HepG2 (cell line): ENCODE measurements around the gene PHF2. TPM values are rescaled to one million over a fixed set of nuclear protein-coding genes. Genes with fewer than 3 reads are reported as not detected.

ENCODE experiments used
- ARID5B ChIP-seq: IDR thresholded peaks from 2 replicates; pipeline ENCODE4 v1.4.0; 2020; ENCODE audit warnings: mild to moderate bottlenecking, missing genetic modification reagents
- ASH2L ChIP-seq: fragments of 300-600, 200-600 bp; sonication (generic); IDR thresholded peaks from 2 replicates; pipeline ENCODE4 v1.7.0; 2017; ENCODE audit warnings: low read depth, mild to moderate bottlenecking, moderate library complexity, mixed read lengths, low read length; ENCODE audit not compliant: insufficient read length
- BATF2 ChIP-seq: sonication (generic); formaldehyde crosslinking; IDR thresholded peaks from 2 replicates; pipeline ENCODE4 v1.8.0; 2022; ENCODE audit warnings: mild to moderate bottlenecking, missing genetic modification reagents, moderate library complexity
- BRF2 ChIP-seq: sonication (generic); formaldehyde crosslinking; IDR thresholded peaks from 2 replicates; pipeline ENCODE4 v1.8.1; 2022; ENCODE audit warnings: mild to moderate bottlenecking, missing genetic modification reagents
- CEBPG ChIP-seq: IDR thresholded peaks from 2 replicates; pipeline ENCODE4 v1.6.1; 2016
- CERS6 ChIP-seq: sonication (generic); formaldehyde crosslinking; IDR thresholded peaks from 2 replicates; pipeline ENCODE4 v1.5.0; 2020; ENCODE audit warnings: missing genetic modification reagents
- CHD4 ChIP-seq: fragments of 200-600 bp; sonication (generic); IDR thresholded peaks from 2 replicates; pipeline ENCODE4 v1.7.0; 2017; ENCODE audit warnings: mild to moderate bottlenecking, low read length, borderline replicate concordance
- EP300 ChIP-seq, 3 experiments: sonication (generic) in 1 of 3; formaldehyde crosslinking in 1 of 3; IDR thresholded peaks; 2 replicates each; pipeline versions ENCODE4 v1.5.1 to v1.6.1; 2011 to 2020; ENCODE audit warnings: low read depth in 2 of 3, low read length in 2 of 3, borderline replicate concordance in 1 of 3, improper control_type of control experiment in 1 of 3, mild to moderate bottlenecking in 1 of 3, missing genetic modification reagents in 1 of 3, moderate library complexity in 1 of 3
- ERF ChIP-seq: IDR thresholded peaks from 2 replicates; pipeline ENCODE4 v1.6.1; 2018; ENCODE audit warnings: missing biosample characterization, missing genetic modification reagents
- FOXA1 ChIP-seq, 2 experiments: fragments of 450-650 bp in 1 of 2; sonication (generic) in 1 of 2; formaldehyde crosslinking in 1 of 2; IDR thresholded peaks; 2 replicates each; pipeline versions ENCODE4 v1.4.0 to v1.6.1; 2016 to 2020; ENCODE audit warnings: missing genetic modification reagents in 1 of 2
- FOXO1 ChIP-seq: sonication (generic); formaldehyde crosslinking; IDR thresholded peaks from 2 replicates; pipeline ENCODE4 v1.4.0; 2020; ENCODE audit warnings: missing genetic modification reagents
- HIVEP1 ChIP-seq: sonication (generic); formaldehyde crosslinking; IDR thresholded peaks from 2 replicates; pipeline ENCODE4 v1.4.0; 2020; ENCODE audit warnings: mild to moderate bottlenecking, missing genetic modification reagents
- KAT8 ChIP-seq: IDR thresholded peaks from 2 replicates; pipeline ENCODE4 v1.6.1; 2016; ENCODE audit warnings: missing genetic modification reagents, missing compliant biosample characterization
- MXI1 ChIP-seq: IDR thresholded peaks from 3 replicates; pipeline ENCODE4 v1.6.1; 2012; ENCODE audit warnings: low read depth, low read length, inconsistent platforms, borderline replicate concordance
- NCOA2 ChIP-seq: sonication (generic); formaldehyde crosslinking; IDR thresholded peaks from 2 replicates; pipeline ENCODE4 v1.8.0; 2022; ENCODE audit warnings: inconsistent platforms
- ZBTB38 ChIP-seq: sonication (generic); formaldehyde crosslinking; IDR thresholded peaks from 2 replicates; pipeline ENCODE4 v1.5.1; 2020; ENCODE audit warnings: mild to moderate bottlenecking, missing genetic modification reagents
- ZBTB7B ChIP-seq: sonication (generic); formaldehyde crosslinking; IDR thresholded peaks from 2 replicates; pipeline ENCODE4 v1.4.0; 2020; ENCODE audit warnings: missing genetic modification reagents
- ZNF292 ChIP-seq: sonication (generic); formaldehyde crosslinking; IDR thresholded peaks from 2 replicates; pipeline ENCODE4 v1.8.1; 2022; ENCODE audit warnings: mild to moderate bottlenecking, low read depth, missing genetic modification reagents, borderline replicate concordance
- ZNF350 ChIP-seq: sonication (generic); formaldehyde crosslinking; IDR thresholded peaks from 2 replicates; pipeline ENCODE4 v1.4.0; 2020; ENCODE audit warnings: mild to moderate bottlenecking, low read depth, missing genetic modification reagents, borderline replicate concordance
- ZNF792 ChIP-seq: IDR thresholded peaks from 2 replicates; pipeline ENCODE4 v1.6.1; 2016
- ZSCAN30 ChIP-seq: sonication (generic); formaldehyde crosslinking; IDR thresholded peaks from 2 replicates; pipeline ENCODE4 v1.5.0; 2020; ENCODE audit warnings: mild to moderate bottlenecking, missing genetic modification reagents
- ZSCAN9 ChIP-seq: IDR thresholded peaks from 2 replicates; pipeline ENCODE4 v1.6.1; 2016; ENCODE audit warnings: borderline replicate concordance
- polyA plus RNA-seq, 8 experiments: library from polyadenylated mRNA; depleted of rRNA in 3 of 8; stranded (reverse) in 7 of 8; unstranded in 1 of 8; fragments of >200 nt; fragmentation: Illumina TruSeq in 4 of 8; extraction: Trizol in 4 of 8; gene quantifications; 2 replicates each; pipeline versions ENCODE4 v1.2.1 to v1.2.3, GENCODE V29; 2011 to 2016; ENCODE audit warnings: low read depth in 4 of 8, missing spikeins in 1 of 8, mixed read lengths in 1 of 8; ENCODE audit not compliant: insufficient read depth in 1 of 8
- total RNA-seq, 5 experiments: library from RNA; depleted of rRNA; stranded (reverse); fragments of >200 nt; fragmentation: Illumina TruSeq; extraction: Trizol; gene quantifications; 2 replicates each; pipeline ENCODE4 v1.2.3, GENCODE V29; 2016; ENCODE audit warnings: low read depth in 1 of 5
- TF ChIP-seq, protein P1 (sequence below): sonication (generic); formaldehyde crosslinking; IDR thresholded peaks from 2 replicates; pipeline ENCODE4 v1.4.0; 2020; ENCODE audit warnings: missing genetic modification reagents, borderline replicate concordance

PHF2 gene
- total and polyA plus RNA-seq, 2 of the 13 experiments (the other 11 are each of a cell fraction or from before 2014, with no cell fraction given): 6.6 to 9.1 TPM

DNA sequence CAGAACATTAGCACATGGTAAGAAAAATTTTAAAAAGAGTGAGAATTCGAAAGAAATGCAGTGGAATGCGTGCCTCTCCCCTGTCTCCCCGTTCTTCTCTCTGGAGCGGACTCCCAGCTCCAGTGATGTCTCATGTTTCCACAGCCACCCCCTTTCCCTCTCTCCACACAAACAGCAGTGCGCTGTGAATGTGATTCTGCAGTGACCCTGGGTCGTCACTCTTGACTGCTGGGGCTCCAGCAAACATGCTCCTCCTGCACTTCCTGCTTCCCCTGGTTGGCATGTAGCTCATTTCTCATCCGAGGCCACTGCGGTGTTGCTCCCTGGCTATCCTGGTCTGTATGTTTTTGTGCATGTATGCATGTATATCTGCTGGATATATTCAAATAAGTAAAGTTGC, 13.3 kb downstream of the PHF2 start (continued):
- TF ChIP-seq BATF2 (CRISPR knock-in tag) (no peak), MXI1 (peak; percentile 46; the same call in 1 of the 3 replicates), ASH2L (peak; percentile 26), ARID5B (CRISPR knock-in tag) (peak; percentile 55; the same call in 1 of the 2 replicates), ZNF292 (peak; percentile 93), NCOA2 (CRISPR knock-in tag) (peak; percentile 25; the same call in 1 of the 2 replicates), HIVEP1 (CRISPR knock-in tag) (no peak), ZSCAN9 (CRISPR knock-in tag) (peak; percentile 62; the same call in 1 of the 2 replicates), FOXA1 (IDR thresholded peaks at IDR 0.05) (no peak), FOXA1 (CRISPR knock-in tag; IDR thresholded peaks at IDR 0.05) (peak; percentile 55), ERF (peak; percentile 79), BRF2 (CRISPR knock-in tag) (no peak), KAT8 (CRISPR knock-in tag) (peak; percentile 53; the same call in 1 of the 2 replicates), CERS6 (CRISPR knock-in tag) (no peak), ZBTB7B (0 out of 2 replicates have a peak, but pooled peaks have one; percentile 49), CEBPG (peak; percentile 30; the same call in 1 of the 2 replicates), ZSCAN30 (CRISPR knock-in tag) (no peak), FOXO1 (CRISPR knock-in tag) (peak; percentile 54; the same call in 1 of the 2 replicates), ZBTB38 (CRISPR knock-in tag) (peak; percentile 63), ZNF350 (0 out of 2 replicates have a peak, but pooled peaks have one; percentile 37), CHD4 (no peak), ZNF792 (CRISPR knock-in tag) (peak; percentile 77; the same call in 1 of the 2 replicates), EP300 (IDR thresholded peaks at IDR 0.05; ENCODE audit: low read depth in 2 of 2, low read length in 2 of 2) (no peak), EP300 (CRISPR knock-in tag; IDR thresholded peaks at IDR 0.05; ENCODE audit: borderline replicate concordance) (no peak)
- TF ChIP-seq, protein P1, sequence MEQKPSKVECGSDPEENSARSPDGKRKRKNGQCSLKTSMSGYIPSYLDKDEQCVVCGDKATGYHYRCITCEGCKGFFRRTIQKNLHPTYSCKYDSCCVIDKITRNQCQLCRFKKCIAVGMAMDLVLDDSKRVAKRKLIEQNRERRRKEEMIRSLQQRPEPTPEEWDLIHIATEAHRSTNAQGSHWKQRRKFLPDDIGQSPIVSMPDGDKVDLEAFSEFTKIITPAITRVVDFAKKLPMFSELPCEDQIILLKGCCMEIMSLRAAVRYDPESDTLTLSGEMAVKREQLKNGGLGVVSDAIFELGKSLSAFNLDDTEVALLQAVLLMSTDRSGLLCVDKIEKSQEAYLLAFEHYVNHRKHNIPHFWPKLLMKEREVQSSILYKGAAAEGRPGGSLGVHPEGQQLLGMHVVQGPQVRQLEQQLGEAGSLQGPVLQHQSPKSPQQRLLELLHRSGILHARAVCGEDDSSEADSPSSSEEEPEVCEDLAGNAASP (CRISPR knock-in tag): peak; percentile 24; the same call in 1 of the 2 replicates
